MG63 (cell line): ENCODE results near the gene THAP8. TPM values are rescaled to one million over a fixed set of nuclear protein-coding genes. Genes with fewer than 3 reads are reported as not detected.

ENCODE experiments used
- DNase-seq: peaks from one replicate; pipeline ENCODE4 v3.0.0-alpha.2; 2020
- H3K27me3 ChIP-seq: fragments of 250-450 bp; sonication (Bioruptor Pico); 2 replicates; pipeline ENCODE4 v1.5.1; 2020; ENCODE audit warnings: mild to moderate bottlenecking, moderate library complexity
- H3K36me3 ChIP-seq: fragments of 250-450 bp; sonication (Bioruptor Pico); 2 replicates; pipeline ENCODE4 v1.5.1; 2020; ENCODE audit warnings: mild to moderate bottlenecking, moderate library complexity
- H3K4me3 ChIP-seq: fragments of 250-450 bp; sonication (Bioruptor Pico); 2 replicates; pipeline ENCODE4 v1.5.1; 2020; ENCODE audit warnings: mild to moderate bottlenecking, moderate library complexity
- H3K9me3 ChIP-seq: fragments of 250-450 bp; sonication (Bioruptor Pico); 2 replicates; pipeline ENCODE4 v1.5.1; 2020; ENCODE audit warnings: mild to moderate bottlenecking, moderate library complexity
- total RNA-seq: library from RNA; depleted of rRNA; stranded (reverse); fragments of >200 nt; shearing (Covaris generic); gene quantifications from 2 replicates; pipeline ENCODE4 v1.2.3, GENCODE V29; 2014; ENCODE audit warnings: low replicate concordance; rRNA removed

Gene THAP8
- 0.72 and 2.1 TPM in 2 replicates for total RNA-seq

- peak; percentile 99 for DNase-seq
- Histone ChIP-seq H3K9me3 (no peaks in the 10 kb centered on the region), H3K36me3 (peaks cover 4% of the 10 kb centered on the region; the same call in 1 of the 2 replicates), H3K27me3 (no peaks in the 10 kb centered on the region), H3K4me3 (peak within 1 kb of the TSS; percentile 61)
Observed at GRCh38 chr19:36054119-36054732, at the start of gene THAP8. Gene THAP8 (minus strand): TSS chr19:36054285. CDS start chr19:36054217, 68 bp downstream.

GRCh38 chr19:36103040-36103626, 49.0 kb upstream of the THAP8 start:
- no peak for DNase-seq
- H3K9me3 ChIP-seq, result no peaks in the 10 kb centered on the region
- no peaks in the 10 kb centered on the region for H3K27me3 ChIP-seq
- H3K36me3 ChIP-seq, result peaks cover 57% of the 10 kb centered on the region
- no peak overlapping the region for H3K4me3 ChIP-seq

- Histone ChIP-seq H3K36me3 (peaks cover 61% of the 10 kb centered on the region), H3K4me3 (no peak overlapping the region), H3K27me3 (no peaks in the 10 kb centered on the region), H3K9me3 (no peaks in the 10 kb centered on the region)
- no peak for DNase-seq
Observed at GRCh38 chr19:36101550-36102327, 47.7 kb upstream of the THAP8 start.

- no peak for DNase-seq
- Histone ChIP-seq H3K9me3 (no peaks in the 10 kb centered on the region), H3K36me3 (peaks cover 64% of the 10 kb centered on the region), H3K27me3 (no peaks in the 10 kb centered on the region), H3K4me3 (no peak overlapping the region)
Observed at GRCh38 chr19:36100476-36100875, 46.4 kb upstream of the THAP8 start.

- Histone ChIP-seq H3K36me3 (peaks cover 59% of the 10 kb centered on the region), H3K27me3 (no peaks in the 10 kb centered on the region), H3K4me3 (no peak overlapping the region), H3K9me3 (no peaks in the 10 kb centered on the region)
- DNase-seq, result no peak
Observed at GRCh38 chr19:36099166-36099785, 45.2 kb upstream of the THAP8 start.

GRCh38 chr19:36097036-36097435, 43.0 kb upstream of the THAP8 start:
- Histone ChIP-seq H3K9me3 (no peaks in the 10 kb centered on the region), H3K36me3 (peaks cover 50% of the 10 kb centered on the region), H3K27me3 (no peaks in the 10 kb centered on the region), H3K4me3 (no peak overlapping the region)
- DNase-seq, result no peak

- Histone ChIP-seq H3K27me3 (no peaks in the 10 kb centered on the region), H3K36me3 (peaks cover 50% of the 10 kb centered on the region), H3K9me3 (no peaks in the 10 kb centered on the region), H3K4me3 (no peak overlapping the region)
- no peak for DNase-seq
Observed at GRCh38 chr19:36093687-36094086, 39.6 kb upstream of the THAP8 start.

GRCh38 chr19:36093146-36093662, 39.1 kb upstream of the THAP8 start:
- DNase-seq, result no peak
- Histone ChIP-seq H3K9me3 (no peaks in the 10 kb centered on the region), H3K36me3 (peaks cover 53% of the 10 kb centered on the region), H3K4me3 (no peak overlapping the region), H3K27me3 (no peaks in the 10 kb centered on the region)

- no peaks in the 10 kb centered on the region for H3K27me3 ChIP-seq
- DNase-seq, result no peak
- H3K36me3 ChIP-seq, result peaks cover 58% of the 10 kb centered on the region
- H3K9me3 ChIP-seq, result no peaks in the 10 kb centered on the region
- H3K4me3 ChIP-seq, result no peak overlapping the region
Observed at GRCh38 chr19:36092566-36092965, 38.5 kb upstream of the THAP8 start.

GRCh38 chr19:36090910-36091695, 37.0 kb upstream of the THAP8 start:
- Histone ChIP-seq H3K27me3 (no peaks in the 10 kb centered on the region), H3K36me3 (peaks cover 56% of the 10 kb centered on the region), H3K9me3 (no peaks in the 10 kb centered on the region), H3K4me3 (no peak overlapping the region)
- DNase-seq, result no peak

GRCh38 chr19:36089847-36090246, 35.8 kb upstream of the THAP8 start:
- peaks cover 51% of the 10 kb centered on the region for H3K36me3 ChIP-seq
- H3K27me3 ChIP-seq, result no peaks in the 10 kb centered on the region
- no peak overlapping the region for H3K4me3 ChIP-seq
- H3K9me3 ChIP-seq, result no peaks in the 10 kb centered on the region
- DNase-seq, result no peak

- Histone ChIP-seq H3K36me3 (peaks cover 67% of the 10 kb centered on the region), H3K9me3 (no peaks in the 10 kb centered on the region), H3K27me3 (no peaks in the 10 kb centered on the region), H3K4me3 (no peak overlapping the region)
- DNase-seq, result no peak
Observed at GRCh38 chr19:36086326-36086725, 32.2 kb upstream of the THAP8 start.

GRCh38 chr19:36084231-36085009, 30.3 kb upstream of the THAP8 start:
- H3K4me3 ChIP-seq, result no peak overlapping the region
- no peak for DNase-seq

GRCh38 chr19:36082916-36083315, 28.8 kb upstream of the THAP8 start:
- Histone ChIP-seq H3K4me3 (no peak overlapping the region), H3K27me3 (no peaks in the 10 kb centered on the region), H3K36me3 (peaks cover 64% of the 10 kb centered on the region), H3K9me3 (no peaks in the 10 kb centered on the region)
- no peak for DNase-seq

More at GRCh38 chr19:36084231-36085009, 30.3 kb upstream of the THAP8 start:
- Histone ChIP-seq H3K9me3 (no peaks in the 10 kb centered on the region), H3K27me3 (no peaks in the 10 kb centered on the region), H3K36me3 (peaks cover 66% of the 10 kb centered on the region)

- Histone ChIP-seq H3K36me3 (peaks cover 59% of the 10 kb centered on the region), H3K27me3 (no peaks in the 10 kb centered on the region), H3K9me3 (no peaks in the 10 kb centered on the region), H3K4me3 (no peak overlapping the region)
- DNase-seq, result no peak
Observed at GRCh38 chr19:36081894-36082293, 27.8 kb upstream of the THAP8 start.

- no peaks in the 10 kb centered on the region for H3K9me3 ChIP-seq
- peaks cover 54% of the 10 kb centered on the region for H3K36me3 ChIP-seq
- H3K4me3 ChIP-seq, result no peak overlapping the region
- no peak for DNase-seq
- no peaks in the 10 kb centered on the region for H3K27me3 ChIP-seq
Observed at GRCh38 chr19:36081385-36081784, 27.3 kb upstream of the THAP8 start.
